Germinal center (tissue), 1 donor: ENCODE results near the gene WFIKKN1.
A peak's percentile ranks its signal among the peaks of the same experiment; 100 is the strongest.

Experiments
- DNase-seq: peaks from one replicate; pipeline ENCODE4 v3.0.0; 2012; ENCODE audit warnings: mixed read lengths, low spot score

Gene WFIKKN1

DNA sequence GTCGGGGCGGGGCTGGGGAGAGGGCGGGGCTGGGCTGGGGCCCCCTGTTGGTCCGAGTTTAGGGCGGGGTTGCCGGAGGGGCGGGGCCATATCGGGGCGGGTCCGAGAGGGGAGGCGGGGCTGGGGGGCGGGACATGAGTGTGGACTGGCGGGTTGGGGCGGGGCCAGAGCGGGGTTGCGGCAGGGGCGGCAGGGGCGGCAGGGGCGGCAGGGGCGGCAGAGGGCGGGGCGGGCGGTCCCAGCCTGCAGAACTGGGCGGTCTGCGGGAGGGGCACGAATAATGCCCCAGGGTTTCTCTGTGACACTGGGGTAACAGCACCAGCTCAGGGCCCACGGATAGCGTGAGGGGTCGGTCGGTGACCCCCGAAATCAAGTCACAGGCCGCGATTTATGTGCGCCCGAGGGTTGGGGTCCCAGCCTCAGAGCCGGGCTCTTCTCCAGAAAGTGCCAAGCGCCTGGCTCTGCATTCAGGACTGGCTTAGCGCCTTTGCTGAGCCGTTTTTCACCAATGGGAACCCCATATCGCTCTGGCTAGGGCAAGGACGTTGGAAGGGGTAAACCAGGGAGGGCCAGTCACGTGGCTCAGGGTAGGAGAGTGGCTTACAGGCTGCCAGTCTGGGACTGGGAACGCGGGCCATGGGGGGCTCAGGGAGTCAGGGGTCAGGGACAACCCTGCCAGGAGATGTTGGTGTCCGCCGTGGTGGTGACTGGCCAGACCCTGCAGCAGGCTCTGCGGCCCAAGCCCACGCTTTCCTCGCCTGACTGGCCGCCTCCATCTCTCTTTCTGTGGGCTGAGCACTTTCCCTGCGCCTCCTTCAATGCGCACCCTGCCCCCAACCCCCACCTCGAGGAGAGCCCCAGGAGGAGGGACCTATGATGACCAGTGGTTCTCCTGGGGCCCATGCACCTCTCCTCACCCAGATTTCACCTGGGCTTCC, 6.6 kb downstream of the WFIKKN1 start:
- peak; percentile 100 for DNase-seq

- no peak for DNase-seq
Observed at GRCh38 chr16:638034-638543, 7.3 kb downstream of the WFIKKN1 start.

- DNase-seq: no peak
Observed at GRCh38 chr16:638836-639235, 8.1 kb downstream of the WFIKKN1 start.

DNA sequence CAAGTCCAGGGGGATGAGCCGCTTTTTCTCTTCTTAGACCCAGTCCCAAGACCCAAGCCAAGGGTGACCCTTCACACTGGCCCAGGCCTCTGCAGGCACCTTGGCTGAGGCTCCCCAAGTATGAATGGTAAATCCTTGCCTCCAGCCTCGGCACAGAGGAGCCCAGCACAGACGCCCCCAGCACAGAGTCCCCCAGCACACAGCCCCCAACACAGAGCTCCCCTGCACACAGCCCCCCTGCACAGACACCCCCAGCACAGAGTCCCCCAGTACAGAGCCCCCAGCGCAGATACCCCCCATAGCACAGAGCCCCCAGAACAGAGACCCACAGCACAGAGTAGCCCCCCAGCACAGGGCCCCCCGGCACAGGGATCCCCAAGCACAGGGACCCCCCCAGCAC, 9.8 kb downstream of the WFIKKN1 start:
- no peak for DNase-seq

DNA sequence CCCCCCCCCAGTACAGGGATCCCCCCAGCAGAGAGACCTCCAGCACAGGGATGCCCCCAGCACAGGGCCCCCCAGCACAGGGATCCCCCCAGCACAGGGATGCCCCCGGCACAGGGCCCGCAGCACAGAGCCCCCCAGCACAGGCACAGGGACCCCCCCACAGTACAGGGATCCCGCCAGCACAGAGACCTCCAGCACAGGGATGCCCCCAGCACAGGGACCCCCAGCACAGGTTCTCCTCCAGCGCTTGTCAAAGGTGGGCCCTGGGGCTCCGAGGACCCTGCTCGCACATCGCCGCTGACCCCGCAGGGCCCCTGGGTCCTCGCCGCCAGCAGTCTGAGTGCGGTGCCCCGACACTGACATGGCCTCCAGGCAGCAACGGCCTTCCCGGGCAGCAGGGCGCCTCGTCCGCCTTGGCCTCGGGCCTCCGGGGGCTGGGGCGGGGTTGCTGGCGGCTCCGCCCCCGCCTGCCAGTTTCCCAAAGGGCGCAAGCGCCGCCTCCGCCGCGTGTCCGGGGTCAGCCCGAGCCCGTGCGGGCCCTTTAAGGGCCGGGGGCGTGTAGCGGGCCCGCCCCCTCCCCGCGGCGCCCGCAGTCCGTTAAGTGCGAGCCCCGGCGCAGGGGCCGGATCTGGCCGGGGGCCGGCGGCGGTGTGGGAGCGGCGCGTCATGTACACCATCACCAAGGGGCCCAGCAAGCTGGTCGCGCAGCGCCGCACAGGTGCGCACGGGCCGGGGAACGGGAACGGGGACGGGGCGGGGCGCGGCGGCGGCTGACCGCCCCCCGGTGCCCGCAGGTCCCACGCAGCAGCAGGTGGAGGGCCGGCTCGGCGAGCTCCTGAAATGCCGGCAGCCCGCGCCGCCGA, 10.8 kb downstream of the WFIKKN1 start, which contains the start of gene MCRIP2:
Gene MCRIP2, plus strand, starts transcription at position 503 of the 863 bp plus-strand sequence. Its CDS starts 164 bp downstream, at position 667.
- DNase-seq: peak; percentile 79

- peak; percentile 30 for DNase-seq
Observed at GRCh38 chr16:642189-643049, 11.6 kb downstream of the WFIKKN1 start.

DNA sequence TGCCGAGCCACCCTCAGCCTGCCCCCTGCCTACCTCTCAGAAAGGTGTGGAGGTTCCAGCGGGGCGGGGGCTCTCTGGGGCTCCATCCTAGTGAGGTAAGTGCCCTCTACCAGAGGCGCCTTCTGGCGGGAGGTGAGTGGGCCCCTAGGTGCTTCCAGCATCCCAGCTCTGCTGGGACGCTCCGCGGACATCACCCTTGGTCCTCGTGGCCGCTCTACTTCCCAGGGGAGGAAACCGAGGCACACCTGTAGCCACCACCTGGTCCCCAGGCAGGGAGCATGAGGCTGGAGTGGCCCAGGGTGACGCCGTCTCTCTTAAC, 12.2 kb downstream of the WFIKKN1 start:
- no peak for DNase-seq

- no peak for DNase-seq
Observed at GRCh38 chr16:644556-644955, 13.8 kb downstream of the WFIKKN1 start.

DNA sequence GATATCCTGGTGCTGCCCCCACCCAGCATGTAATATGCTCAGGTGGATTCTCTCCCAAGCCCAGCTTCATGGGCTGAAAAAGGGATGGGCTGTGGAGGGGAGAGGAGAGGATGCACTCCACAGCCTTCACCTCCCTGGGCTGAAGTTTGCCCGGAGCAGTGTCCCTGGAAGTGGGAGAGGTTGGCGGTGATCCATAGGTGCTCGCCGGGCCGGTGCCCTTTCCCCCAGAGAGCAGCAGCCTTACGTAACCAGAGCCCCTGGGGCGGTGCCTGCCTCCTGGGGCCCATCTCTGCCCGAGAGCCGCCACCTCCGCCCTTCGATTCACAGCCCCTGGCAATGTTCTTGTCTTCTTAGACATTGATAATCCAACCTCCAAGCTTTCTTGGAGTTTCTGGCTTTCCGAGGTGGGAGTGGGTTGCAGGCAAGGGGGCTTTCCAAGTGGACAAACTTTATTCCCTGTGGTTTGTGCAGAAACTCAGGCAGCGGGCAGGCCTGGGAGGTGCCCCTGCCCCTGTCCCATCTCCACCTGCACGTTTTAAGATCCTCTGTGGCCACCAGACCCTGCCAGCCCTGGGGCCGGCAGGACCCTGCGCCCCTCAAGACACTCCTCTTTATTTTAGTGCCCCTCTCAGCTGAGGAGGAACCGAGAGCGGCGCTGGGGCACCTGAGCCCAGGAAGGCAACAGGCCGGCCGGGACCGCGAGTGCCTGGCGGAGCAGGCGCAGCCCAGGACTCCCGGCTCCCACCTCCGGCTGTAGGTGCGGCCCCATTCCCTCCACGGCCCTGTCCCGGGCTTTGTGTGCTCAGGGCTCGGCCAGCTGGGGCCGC, 15.3 kb downstream of the WFIKKN1 start:
- no peak for DNase-seq

- no peak for DNase-seq
Observed at GRCh38 chr16:646679-647172, 15.9 kb downstream of the WFIKKN1 start.

DNA sequence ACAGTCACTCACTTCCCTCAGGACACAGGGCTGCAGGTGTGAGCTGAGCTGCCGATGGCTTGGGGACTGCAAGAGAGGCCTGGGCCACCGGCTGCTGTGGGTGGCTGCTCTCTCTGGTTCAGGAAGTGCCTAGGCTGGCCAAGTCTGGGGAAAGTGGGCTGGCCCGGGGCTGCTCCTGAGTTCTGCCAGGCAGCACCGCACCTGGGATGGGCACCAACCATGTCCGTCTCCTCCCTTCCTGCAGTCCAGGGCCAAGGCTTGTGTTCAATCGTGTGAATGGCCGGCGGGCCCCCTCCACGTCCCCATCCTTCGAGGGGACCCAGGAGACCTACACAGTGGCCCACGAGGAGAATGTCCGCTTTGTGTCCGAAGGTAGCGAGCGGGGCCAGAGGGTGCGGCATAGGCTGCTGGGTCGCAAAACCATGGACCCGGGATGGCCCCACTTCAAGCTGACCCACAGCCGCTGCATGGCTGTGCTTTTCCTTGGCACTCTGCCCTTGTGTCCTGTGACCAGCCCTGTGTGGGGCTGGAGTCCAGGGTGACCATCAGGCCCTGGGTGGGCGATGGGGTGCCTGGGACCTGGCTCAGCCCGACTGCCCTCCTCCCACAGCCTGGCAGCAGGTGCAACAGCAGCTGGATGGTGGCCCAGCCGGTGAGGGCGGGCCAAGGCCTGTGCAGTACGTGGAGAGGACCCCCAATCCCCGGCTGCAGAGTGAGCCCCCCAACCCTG, 16.6 kb downstream of the WFIKKN1 start:
- no peak for DNase-seq

DNA sequence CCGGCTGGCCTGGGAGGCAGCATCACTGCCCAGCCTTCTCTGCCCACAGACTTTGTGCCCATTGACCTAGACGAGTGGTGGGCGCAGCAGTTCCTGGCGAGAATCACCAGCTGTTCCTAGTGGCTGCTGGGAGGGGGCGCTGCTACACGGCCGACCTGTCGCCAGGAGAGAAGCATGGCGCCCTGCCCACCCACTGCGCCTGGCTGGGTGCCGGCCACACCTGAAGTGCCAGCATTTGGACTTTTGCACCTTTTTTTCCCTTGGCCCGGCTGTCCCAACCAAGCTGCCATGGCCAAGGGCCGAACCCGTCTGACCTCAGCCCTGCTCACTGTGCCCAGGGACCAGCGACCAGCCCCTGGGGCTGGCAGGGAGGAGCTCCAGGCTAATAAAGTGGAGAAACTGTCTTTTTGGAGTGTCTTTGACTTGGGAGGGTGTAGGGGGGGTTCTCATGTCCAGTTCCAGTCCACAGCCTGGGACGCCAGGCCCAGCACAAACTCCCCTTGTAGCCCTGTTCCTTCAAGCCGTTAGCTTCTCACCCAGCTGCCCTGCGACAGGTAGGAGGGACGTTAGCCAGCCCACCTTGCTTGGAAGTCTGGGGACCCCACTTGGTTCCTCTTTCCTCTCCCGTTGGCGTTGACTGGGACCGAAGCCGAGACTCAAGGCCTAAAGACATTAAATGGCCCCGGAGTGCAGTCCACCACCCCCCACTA, 17.4 kb downstream of the WFIKKN1 start:
- peak; percentile 64 for DNase-seq

- DNase-seq: peak; percentile 94
Observed at GRCh38 chr16:648781-649589, 18.2 kb downstream of the WFIKKN1 start, which contains the start of gene WDR90. WDR90 (plus strand) TSS chr16:649365; CDS start chr16:649417, 52 bp downstream.

GRCh38 chr16:649631-650030, 18.8 kb downstream of the WFIKKN1 start:
- peak; percentile 40 for DNase-seq

DNA sequence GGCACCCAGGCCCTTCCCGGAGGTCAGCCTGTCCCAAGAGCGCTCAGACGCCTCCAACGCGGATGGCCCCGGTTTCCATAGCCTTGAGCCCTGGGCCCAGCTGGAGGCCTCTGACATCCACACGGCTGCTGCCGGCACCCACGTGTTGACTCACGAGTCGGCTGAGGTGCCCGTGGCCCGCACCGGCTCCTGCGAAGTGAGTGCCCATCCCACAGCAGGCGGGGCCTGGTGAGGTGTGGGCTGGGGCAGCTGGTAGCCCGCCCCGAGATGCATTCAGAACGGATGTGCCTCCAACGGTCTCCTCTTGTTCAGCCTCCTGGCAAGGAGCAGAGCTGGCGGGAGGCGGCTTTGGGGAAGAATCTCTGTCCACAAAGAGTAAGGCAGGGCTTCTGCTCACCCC, 21.1 kb downstream of the WFIKKN1 start:
- DNase-seq: no peak

GRCh38 chr16:652454-653305, 21.9 kb downstream of the WFIKKN1 start:
- no peak for DNase-seq

GRCh38 chr16:654034-654433, 23.2 kb downstream of the WFIKKN1 start:
- no peak for DNase-seq
